GM18861 (cell line): ENCODE measurements around the gene FKBP10.

Experiments used
- ATAC-seq: cut with Tn5 transposase; IDR thresholded peaks from one replicate; pipeline ENCODE4 v1.9.1; 2021; ENCODE audit not compliant: unreplicated experiment

The FKBP10 gene

GRCh38 chr17:41782142-41782541 is 30.7 kb upstream of the FKBP10 start:
- ATAC-seq, result no peak

DNA sequence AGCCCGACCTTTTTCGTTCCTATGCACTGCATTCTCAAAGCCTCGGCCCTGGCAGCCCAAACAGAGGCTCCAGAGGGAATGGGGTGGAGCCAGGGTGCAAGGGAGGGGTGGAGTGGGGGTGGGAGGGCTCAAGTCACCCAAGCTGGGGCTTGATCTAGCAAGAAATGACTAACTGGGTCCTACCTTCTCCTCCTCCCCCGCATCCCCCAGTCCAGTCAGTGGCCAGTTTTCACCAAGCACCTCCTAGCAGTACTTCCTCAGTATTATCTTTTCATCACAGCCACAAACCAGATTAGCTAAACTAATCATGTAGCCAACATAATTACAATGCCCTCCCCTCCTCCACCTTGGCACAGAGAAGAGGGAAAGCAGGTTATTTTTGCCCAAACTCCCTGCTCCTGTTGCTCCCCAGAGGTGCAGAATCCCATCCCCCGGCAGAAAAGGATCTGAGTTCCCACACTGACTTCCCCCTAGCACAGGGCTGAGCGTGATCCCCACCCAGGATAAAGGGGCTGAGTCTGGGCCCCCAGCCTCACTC is 28.5 kb upstream of the FKBP10 start:
- ATAC-seq, result no peak

DNA sequence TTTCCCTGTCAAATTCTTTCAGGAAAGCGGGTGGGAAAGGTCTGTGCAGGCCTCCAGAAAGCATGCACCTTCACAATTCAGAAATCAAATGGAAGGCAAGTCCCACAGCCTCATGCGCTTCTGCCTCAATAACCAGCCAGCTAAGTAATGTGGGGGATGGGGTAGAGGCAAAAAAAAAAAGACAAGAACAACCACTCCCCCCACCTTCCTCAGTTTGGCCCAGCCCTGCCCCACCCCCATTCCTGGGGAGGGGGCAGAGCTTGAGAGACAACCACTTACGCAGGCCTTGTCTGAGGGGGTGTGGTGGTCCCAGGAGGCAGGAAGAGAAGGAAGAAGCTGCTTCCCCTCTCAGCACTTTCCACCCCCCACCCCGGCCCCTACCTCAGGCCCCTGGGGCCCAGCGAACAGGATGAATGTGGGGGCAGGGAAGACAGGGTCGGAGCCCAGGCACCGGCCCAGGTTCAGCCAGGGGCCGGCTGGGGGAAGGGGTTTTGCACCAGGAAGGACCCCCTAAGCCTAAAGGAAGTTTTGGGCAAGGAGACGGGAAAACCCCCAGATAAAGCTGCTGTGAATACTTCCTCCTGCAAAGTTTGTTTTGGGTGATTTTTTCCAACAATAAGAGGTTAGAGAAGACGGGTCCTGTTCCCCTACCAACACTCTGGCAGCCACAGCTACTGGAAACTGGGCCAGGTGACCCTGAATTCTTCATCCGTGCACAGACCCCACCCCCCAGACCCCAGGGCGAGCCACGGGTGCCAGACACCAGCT is 27.5 kb upstream of the FKBP10 start:
- no peak for ATAC-seq

- no peak for ATAC-seq
These were observed 27.0 kb upstream of the FKBP10 start for GRCh38 chr17:41785859-41786226.

GRCh38 chr17:41786227-41787020 is 26.4 kb upstream of the FKBP10 start, which contains the start of gene JUP:
Gene JUP, minus strand, starts transcription at chr17:41786711. Its CDS starts 14,857 bp downstream, at chr17:41771854.
- ATAC-seq, result no peak

DNA sequence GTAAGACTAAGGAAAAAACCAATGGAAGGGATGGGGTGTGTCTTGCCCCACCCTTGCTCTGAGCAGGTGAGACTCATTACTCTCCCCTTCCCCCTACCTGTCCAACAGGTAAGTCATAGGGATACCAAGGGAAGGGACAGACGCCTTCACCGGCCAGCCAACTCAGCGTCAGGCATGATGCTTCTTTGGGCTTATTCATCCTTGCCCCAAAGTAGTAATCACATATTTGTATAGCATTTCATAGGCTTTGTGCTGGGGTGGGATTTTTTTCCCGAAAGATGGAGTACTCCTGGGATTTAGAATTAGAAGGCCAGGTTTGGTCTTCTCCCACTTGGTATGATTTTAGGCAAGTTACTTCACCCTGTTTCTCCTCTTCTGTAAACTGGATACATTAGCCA is 25.8 kb upstream of the FKBP10 start:
- ATAC-seq, result no peak

- ATAC-seq, result no peak
These were observed 19.7 kb upstream of the FKBP10 start for GRCh38 chr17:41792845-41793783.

- ATAC-seq, result no peak
These were observed 18.8 kb upstream of the FKBP10 start for GRCh38 chr17:41793784-41794539.

DNA sequence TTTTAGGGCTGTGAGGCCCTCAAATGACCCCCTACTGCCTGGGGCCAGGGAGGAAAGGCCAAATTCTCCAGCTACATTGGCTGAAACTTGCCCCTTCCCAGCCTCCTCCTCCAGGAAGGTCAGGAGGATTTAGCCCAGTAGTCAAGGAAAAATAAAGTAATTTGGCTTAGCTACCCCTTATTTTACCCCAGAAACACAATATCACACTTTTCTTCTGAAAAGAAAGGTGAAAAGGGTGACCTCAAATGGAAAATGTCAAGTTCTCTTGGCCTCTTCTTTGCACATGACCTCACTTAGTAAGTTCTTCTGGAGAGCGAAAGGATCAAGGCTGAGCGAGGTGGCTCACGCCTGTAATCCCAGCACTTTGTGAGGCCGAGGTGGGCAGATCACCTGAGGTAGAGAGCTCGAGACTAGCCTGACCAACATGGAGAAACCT is 18.2 kb upstream of the FKBP10 start:
- no peak for ATAC-seq

GRCh38 chr17:41796121-41796895 is 16.5 kb upstream of the FKBP10 start:
- ATAC-seq, result no peak

DNA sequence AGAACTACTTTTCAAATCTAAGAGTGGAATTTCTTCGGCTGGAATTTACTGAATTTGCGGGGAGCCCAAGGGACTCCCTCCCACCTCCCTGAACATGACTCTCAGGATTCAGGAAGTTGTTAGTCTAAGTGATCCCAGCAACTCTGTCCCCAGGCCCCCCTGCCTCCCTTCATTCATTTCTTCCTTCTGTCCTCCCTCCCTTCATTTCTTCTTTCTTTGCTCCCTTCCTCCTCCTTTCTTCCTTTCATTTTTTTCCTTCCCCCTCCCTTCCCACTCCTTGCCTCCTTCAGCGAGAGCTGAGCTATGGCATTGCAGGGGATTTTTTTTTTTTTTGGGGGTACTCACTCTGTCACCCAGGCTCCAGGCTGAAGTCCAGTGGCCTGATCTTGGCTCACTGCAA is 15.4 kb upstream of the FKBP10 start:
- no peak for ATAC-seq

DNA sequence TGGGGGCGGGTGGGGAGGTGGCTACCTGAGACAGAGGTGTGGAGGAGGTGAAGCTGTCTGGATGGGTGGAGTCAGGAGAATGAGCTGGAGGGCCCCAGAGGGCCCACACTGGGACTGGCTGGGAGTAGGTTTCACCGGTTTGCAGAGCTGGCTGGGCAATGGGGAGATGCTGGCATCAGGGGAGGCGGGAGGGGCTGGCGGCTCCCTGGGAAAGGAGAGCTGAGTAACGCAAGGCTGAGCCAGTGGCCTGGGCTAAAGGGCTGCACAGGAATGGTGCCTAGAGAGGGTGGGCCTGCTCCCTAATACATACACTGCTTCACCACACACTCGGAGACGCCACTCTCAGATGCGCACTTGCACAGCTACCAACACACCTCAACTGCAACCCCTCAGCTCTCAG is 13.4 kb upstream of the FKBP10 start:
- ATAC-seq, result no peak

GRCh38 chr17:41800601-41801373 is 12.0 kb upstream of the FKBP10 start:
- ATAC-seq, result no peak

GRCh38 chr17:41801374-41802271 is 11.2 kb upstream of the FKBP10 start:
- ATAC-seq, result no peak

DNA sequence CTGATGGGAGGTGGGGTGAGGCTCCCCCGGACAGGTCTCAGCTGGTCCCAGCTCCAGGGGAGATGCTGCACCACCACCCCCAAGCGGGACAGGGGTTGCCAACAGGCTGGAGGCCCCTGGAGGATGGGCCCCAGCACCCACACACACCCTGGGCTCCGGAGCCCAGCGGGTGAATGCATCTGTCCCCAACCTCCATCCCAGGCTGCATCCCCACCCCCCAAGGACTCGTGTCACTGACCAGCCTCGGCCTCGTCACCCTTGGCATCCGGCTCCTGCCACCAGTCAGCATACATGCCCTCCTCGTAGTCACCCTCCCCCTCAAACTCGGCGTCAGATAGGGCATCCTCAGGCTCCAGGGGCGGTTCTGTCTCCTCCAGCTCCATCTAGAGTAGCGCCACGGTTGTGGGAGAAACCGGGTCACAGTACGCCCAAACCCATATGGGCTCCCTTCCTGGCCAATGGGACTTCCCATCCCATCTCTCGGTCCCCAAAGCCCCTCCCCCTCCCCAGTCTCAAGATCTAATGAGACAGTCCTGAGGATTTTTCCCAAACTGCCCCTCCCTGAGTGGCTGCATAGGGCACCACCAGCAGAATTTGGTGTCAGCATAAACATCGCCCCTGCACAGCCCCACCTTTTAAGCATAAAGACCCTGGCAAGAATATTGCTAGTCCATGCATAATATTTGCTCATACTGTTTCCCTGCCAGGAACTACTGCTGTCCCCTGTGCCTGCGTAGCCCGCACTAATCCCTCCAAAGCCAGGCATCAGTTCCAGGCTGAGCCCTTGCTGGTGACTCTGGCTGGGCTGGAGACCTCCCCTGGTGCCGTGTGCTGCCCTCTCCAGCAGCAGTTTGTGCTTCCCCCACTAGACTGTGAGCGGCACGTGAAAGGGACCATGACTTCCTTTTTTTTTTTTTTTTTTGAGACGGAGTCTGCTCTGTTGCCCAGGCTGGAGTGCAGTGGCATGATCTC is 9.5 kb upstream of the FKBP10 start:
- ATAC-seq, result no peak

- ATAC-seq, result no peak
These were observed 5.9 kb upstream of the FKBP10 start for GRCh38 chr17:41806685-41807445.
